Mesendoderm (in vitro differentiated cells): ENCODE data around the gene CD68.

Source experiments
- DNase-seq: peaks from one replicate; pipeline ENCODE4 v3.0.0; 2013
- H2AK5ac ChIP-seq: 2 replicates; pipeline ENCODE4 v1.6.1; 2013; ENCODE audit warnings: low read length, inconsistent platforms
- H2BK120ac ChIP-seq: 2 replicates; pipeline ENCODE4 v1.6.1; 2013; ENCODE audit warnings: low read depth, mild to moderate bottlenecking, low read length, moderate library complexity, mixed read lengths
- H2BK15ac ChIP-seq: replicated peaks from 2 replicates; pipeline ENCODE4 v1.6.1; 2013; ENCODE audit warnings: low read depth, mild to moderate bottlenecking, moderate library complexity
- H2BK5ac ChIP-seq: 2 replicates; pipeline ENCODE4 v1.6.1; 2013; ENCODE audit warnings: low read length, inconsistent platforms
- H3K18ac ChIP-seq: 2 replicates; pipeline ENCODE4 v1.6.1; 2013; ENCODE audit warnings: mild to moderate bottlenecking, low read length, mixed read lengths
- H3K23ac ChIP-seq: one replicate; pipeline ENCODE4 v1.6.1; 2013; ENCODE audit warnings: low read length
- H3K27ac ChIP-seq: 2 replicates; pipeline ENCODE4 v1.5.1; 2013; ENCODE audit warnings: low read depth, mild to moderate bottlenecking, inconsistent platforms, low read length, moderate library complexity
- H3K27me3 ChIP-seq: 2 replicates; pipeline ENCODE4 v1.6.1; 2013; ENCODE audit warnings: low read length, control low read depth, mild to moderate bottlenecking, inconsistent platforms; ENCODE audit not compliant: insufficient read depth, poor library complexity
- H3K36me3 ChIP-seq: 2 replicates; pipeline ENCODE4 v1.6.1; 2013; ENCODE audit warnings: low read length, inconsistent platforms; ENCODE audit not compliant: control insufficient read depth, insufficient read depth
- H3K4ac ChIP-seq: one replicate; pipeline ENCODE4 v1.6.1; 2013; ENCODE audit warnings: low read depth, mild to moderate bottlenecking, low read length, moderate library complexity
- H3K4me1 ChIP-seq: 2 replicates; pipeline ENCODE4 v1.6.1; 2013; ENCODE audit warnings: low read depth, low read length, inconsistent platforms; ENCODE audit not compliant: control insufficient read depth
- H3K4me2 ChIP-seq: 2 replicates; pipeline ENCODE4 v1.6.1; 2013; ENCODE audit warnings: low read length
- H3K4me3 ChIP-seq: 2 replicates; pipeline ENCODE4 v1.5.1; 2013; ENCODE audit warnings: mild to moderate bottlenecking, low read length
- H3K56ac ChIP-seq: one replicate; pipeline ENCODE4 v1.6.1; 2013; ENCODE audit warnings: low read length
- H3K79me1 ChIP-seq: 2 replicates; pipeline ENCODE4 v1.6.1; 2013; ENCODE audit warnings: low read length, inconsistent platforms
- H3K79me2 ChIP-seq: 2 replicates; pipeline ENCODE4 v1.6.1; 2013; ENCODE audit warnings: mild to moderate bottlenecking, low read length; ENCODE audit not compliant: control insufficient read depth, insufficient read depth
- H3K9ac ChIP-seq: 2 replicates; pipeline ENCODE4 v1.6.1; 2013; ENCODE audit warnings: low read length, inconsistent platforms
- H4K5ac ChIP-seq: one replicate; pipeline ENCODE4 v1.6.1; 2013; ENCODE audit warnings: low read length
- H4K8ac ChIP-seq: one replicate; pipeline ENCODE4 v1.6.1; 2013; ENCODE audit warnings: low read depth, mild to moderate bottlenecking, control low read depth, low read length, moderate library complexity
- WGBS: extraction: QIAGEN DNeasy Blood & Tissue Kit; methylation state at CpG from one replicate; pipeline ENCODE4 v1.1.7; 2013; ENCODE audit warnings: low lambda C conversion rate, missing lambda C conversion rate; ENCODE audit not compliant: insufficient coverage; ENCODE audit errors: extremely low coverage; 5-methylcytosine and 5-hydroxymethylcytosine counted together

The CD68 gene

DNA sequence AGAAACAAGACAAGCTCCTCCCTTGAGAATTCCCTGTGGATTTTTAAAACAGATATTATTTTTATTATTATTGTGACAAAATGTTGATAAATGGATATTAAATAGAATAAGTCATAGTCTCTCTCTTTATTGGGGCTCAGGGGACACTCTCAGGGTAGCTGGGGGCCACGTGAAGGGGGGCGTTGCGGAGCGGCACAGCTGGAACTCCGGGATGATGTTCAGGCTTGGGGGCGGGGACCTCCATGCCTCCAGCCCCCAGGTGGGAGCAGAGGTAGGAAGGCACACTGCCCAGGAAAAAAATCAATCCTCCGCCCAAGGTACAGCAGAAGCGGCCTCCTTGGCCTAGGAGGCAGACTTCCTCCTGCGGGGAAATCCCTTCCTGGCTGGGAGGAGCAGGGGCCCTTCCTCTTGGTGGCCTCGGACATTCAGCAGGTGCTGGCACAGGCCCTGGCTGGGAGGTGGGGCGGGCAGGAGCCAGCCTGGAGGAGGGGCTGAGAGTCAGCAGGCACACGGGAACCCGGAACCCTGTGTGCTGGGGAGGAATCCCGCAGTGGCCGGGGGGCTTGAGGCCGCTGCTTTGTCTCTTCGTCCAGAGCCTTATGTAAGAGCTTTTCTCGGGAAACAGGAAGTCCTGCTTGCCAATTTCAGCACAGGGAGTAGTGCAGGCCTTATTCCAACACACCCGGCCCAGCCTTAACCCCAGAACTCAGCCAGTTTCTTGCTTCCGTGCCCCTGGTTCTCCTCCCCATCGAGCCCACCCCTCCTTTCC, 21.5 kb upstream of the CD68 start:
- Histone ChIP-seq H3K27me3 (no peaks in the 10 kb centered on the region), H3K36me3 (no peaks in the 10 kb centered on the region), H3K79me1 (peaks cover 6% of the 10 kb centered on the region), H3K79me2 (peaks cover 8% of the 10 kb centered on the region), H3K4me3 (no peak overlapping the region), H3K27ac (no peak overlapping the region), H4K8ac (no peak overlapping the region), H2BK15ac (no peak overlapping the region), H3K23ac (no peak overlapping the region), H2BK5ac (no peak overlapping the region), H3K18ac (no peak overlapping the region), H3K4ac (no peak overlapping the region), H2AK5ac (no peak overlapping the region), H3K4me1 (peaks cover 7% of the 10 kb centered on the region), H3K56ac (peak overlapping the region; percentile 73), H3K4me2 (no peak overlapping the region), H2BK120ac (no peak overlapping the region), H4K5ac (no peak overlapping the region), H3K9ac (peak overlapping the region; percentile 25)
- peak; percentile 74 for DNase-seq
- no CpG with 5 or more reads among the region's 21 CpGs for WGBS

DNA sequence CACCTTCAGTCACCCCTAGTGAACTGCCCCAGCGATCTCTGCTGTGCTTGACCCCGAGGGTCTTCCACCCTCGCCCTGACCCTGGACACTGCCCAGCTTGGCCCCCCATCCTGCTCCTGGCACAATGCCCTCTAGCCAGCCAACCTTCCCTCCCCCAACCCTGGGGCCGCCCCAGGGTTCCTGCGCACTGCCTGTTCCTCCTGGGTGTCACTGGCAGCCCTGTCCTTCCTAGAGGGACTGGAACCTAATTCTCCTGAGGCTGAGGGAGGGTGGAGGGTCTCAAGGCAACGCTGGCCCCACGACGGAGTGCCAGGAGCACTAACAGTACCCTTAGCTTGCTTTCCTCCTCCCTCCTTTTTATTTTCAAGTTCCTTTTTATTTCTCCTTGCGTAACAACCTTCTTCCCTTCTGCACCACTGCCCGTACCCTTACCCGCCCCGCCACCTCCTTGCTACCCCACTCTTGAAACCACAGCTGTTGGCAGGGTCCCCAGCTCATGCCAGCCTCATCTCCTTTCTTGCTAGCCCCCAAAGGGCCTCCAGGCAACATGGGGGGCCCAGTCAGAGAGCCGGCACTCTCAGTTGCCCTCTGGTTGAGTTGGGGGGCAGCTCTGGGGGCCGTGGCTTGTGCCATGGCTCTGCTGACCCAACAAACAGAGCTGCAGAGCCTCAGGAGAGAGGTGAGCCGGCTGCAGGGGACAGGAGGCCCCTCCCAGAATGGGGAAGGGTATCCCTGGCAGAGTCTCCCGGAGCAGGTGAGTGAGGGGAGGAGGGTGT, 20.7 kb upstream of the CD68 start, which contains the start of gene TNFSF13:
TSS of gene TNFSF13 (plus strand) at position 207 of the 776 bp plus-strand sequence. CDS start at position 497, 290 bp downstream.
- H3K4ac ChIP-seq: no peak within 1 kb of the TSS
- H3K27ac ChIP-seq: no peak within 1 kb of the TSS
- H3K18ac ChIP-seq: no peak within 1 kb of the TSS
- H3K36me3 ChIP-seq: no peaks in the 10 kb centered on the region
- WGBS: no CpG with 5 or more reads among the region's 16 CpGs
- H2AK5ac ChIP-seq: no peak within 1 kb of the TSS
- no peak for DNase-seq
- H3K79me1 ChIP-seq: peaks cover 7% of the 10 kb centered on the region
- no peak within 1 kb of the TSS for H3K4me3 ChIP-seq
- H2BK120ac ChIP-seq: no peak within 1 kb of the TSS
- H3K4me1 ChIP-seq: peaks cover 7% of the 10 kb centered on the region
- H3K56ac ChIP-seq: peak within 1 kb of the TSS; percentile 73
- H4K5ac ChIP-seq: no peak within 1 kb of the TSS
- no peak within 1 kb of the TSS for H4K8ac ChIP-seq
- no peak within 1 kb of the TSS for H2BK5ac ChIP-seq
- H3K9ac ChIP-seq: peak within 1 kb of the TSS; percentile 25
- peaks cover 14% of the 10 kb centered on the region for H3K79me2 ChIP-seq
- no peak within 1 kb of the TSS for H2BK15ac ChIP-seq
- H3K27me3 ChIP-seq: no peaks in the 10 kb centered on the region
- H3K4me2 ChIP-seq: no peak within 1 kb of the TSS
- no peak within 1 kb of the TSS for H3K23ac ChIP-seq

DNA sequence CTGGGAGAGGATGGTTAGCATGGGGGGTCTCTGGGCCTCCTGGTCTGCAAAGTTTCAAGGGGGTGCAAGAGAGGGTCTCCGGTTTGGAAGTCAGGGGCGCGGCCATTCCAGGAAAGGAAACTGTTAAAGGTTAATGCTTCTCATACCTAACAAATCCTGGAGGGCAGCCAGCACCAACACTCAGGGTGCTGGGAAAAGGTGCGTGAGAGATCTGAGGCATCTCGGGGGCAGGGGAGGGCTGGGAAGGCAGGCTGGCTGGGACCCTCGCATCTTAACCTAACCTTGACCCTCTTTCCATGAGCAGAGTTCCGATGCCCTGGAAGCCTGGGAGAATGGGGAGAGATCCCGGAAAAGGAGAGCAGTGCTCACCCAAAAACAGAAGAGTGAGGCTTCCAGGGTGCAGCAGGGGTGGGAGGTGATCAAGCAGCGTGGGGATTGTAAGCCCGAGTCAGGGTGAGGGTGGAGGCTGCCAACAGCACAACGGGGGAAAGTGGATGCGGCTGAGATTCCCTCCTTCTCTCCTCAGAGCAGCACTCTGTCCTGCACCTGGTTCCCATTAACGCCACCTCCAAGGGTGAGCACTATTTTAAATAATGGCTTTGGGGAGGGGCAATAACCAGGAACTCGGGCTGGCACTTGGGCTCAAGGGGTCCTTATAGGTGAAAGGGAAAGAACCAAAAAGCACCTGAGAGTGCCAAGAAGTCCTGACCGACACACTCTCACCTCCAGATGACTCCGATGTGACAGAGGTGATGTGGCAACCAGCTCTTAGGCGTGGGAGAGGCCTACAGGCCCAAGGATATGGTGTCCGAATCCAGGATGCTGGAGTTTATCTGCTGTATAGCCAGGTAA, 19.9 kb upstream of the CD68 start:
- no peaks in the 10 kb centered on the region for H3K27me3 ChIP-seq
- H2BK120ac ChIP-seq: no peak overlapping the region
- no peak overlapping the region for H3K4me3 ChIP-seq
- no peak overlapping the region for H3K27ac ChIP-seq
- H3K9ac ChIP-seq: peak overlapping the region; percentile 20
- H3K4ac ChIP-seq: no peak overlapping the region
- H2AK5ac ChIP-seq: no peak overlapping the region
- no peak overlapping the region for H3K4me2 ChIP-seq
- peaks cover 7% of the 10 kb centered on the region for H3K4me1 ChIP-seq
- H3K36me3 ChIP-seq: peaks cover 3% of the 10 kb centered on the region
- H3K18ac ChIP-seq: no peak overlapping the region
- H2BK5ac ChIP-seq: no peak overlapping the region
- H4K8ac ChIP-seq: no peak overlapping the region
- no peak for DNase-seq
- peaks cover 20% of the 10 kb centered on the region for H3K79me2 ChIP-seq
- H3K56ac ChIP-seq: peak overlapping the region; percentile 19
- peaks cover 14% of the 10 kb centered on the region for H3K79me1 ChIP-seq
- no peak overlapping the region for H4K5ac ChIP-seq
- H2BK15ac ChIP-seq: no peak overlapping the region
- no peak overlapping the region for H3K23ac ChIP-seq
- no CpG with 5 or more reads among the region's 18 CpGs for WGBS

DNA sequence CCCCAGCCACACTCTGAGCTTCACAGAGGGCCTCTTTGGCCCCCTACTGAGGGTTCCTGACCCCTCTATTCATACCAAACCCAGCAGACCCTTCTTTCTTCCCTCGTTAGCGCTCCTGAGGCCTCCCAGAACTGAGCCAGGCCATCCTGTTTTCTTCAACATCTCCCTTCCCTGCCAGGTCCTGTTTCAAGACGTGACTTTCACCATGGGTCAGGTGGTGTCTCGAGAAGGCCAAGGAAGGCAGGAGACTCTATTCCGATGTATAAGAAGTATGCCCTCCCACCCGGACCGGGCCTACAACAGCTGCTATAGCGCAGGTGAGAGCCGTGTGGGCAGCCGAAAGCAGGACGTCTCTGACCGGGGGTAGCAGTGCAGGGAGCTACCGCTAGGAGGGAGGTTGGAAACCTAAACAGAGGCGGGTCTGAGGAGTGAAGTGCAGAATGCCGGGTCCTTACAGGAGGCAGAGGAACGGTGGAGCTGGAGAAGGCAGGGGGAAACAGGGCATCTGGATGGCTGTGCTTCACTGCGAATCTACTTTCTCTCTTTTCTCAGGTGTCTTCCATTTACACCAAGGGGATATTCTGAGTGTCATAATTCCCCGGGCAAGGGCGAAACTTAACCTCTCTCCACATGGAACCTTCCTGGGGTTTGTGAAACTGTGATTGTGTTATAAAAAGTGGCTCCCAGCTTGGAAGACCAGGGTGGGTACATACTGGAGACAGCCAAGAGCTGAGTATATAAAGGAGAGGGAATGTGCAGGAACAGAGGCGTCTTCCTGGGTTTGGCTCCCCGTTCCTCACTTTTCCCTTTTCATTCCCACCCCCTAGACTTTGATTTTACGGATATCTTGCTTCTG, 19.0 kb upstream of the CD68 start:
- peak overlapping the region; percentile 27 for H2BK5ac ChIP-seq
- peak; percentile 91 for DNase-seq
- H4K8ac ChIP-seq: no peak overlapping the region
- no peaks in the 10 kb centered on the region for H3K27me3 ChIP-seq
- H3K27ac ChIP-seq: peak overlapping the region; percentile 29
- H3K23ac ChIP-seq: no peak overlapping the region
- H2BK15ac ChIP-seq: no peak overlapping the region
- no peak overlapping the region for H2AK5ac ChIP-seq
- H3K56ac ChIP-seq: peak overlapping the region; percentile 85
- H3K18ac ChIP-seq: peak overlapping the region; percentile 62
- H3K4ac ChIP-seq: no peak overlapping the region
- H2BK120ac ChIP-seq: no peak overlapping the region
- peaks cover 10% of the 10 kb centered on the region for H3K36me3 ChIP-seq
- peaks cover 21% of the 10 kb centered on the region for H3K79me1 ChIP-seq
- no peak overlapping the region for H4K5ac ChIP-seq
- H3K4me1 ChIP-seq: peaks cover 7% of the 10 kb centered on the region
- WGBS: no CpG with 5 or more reads among the region's 22 CpGs
- H3K9ac ChIP-seq: peak overlapping the region; percentile 75
- H3K4me3 ChIP-seq: no peak overlapping the region
- peak overlapping the region; percentile 81 for H3K4me2 ChIP-seq
- peaks cover 27% of the 10 kb centered on the region for H3K79me2 ChIP-seq

DNA sequence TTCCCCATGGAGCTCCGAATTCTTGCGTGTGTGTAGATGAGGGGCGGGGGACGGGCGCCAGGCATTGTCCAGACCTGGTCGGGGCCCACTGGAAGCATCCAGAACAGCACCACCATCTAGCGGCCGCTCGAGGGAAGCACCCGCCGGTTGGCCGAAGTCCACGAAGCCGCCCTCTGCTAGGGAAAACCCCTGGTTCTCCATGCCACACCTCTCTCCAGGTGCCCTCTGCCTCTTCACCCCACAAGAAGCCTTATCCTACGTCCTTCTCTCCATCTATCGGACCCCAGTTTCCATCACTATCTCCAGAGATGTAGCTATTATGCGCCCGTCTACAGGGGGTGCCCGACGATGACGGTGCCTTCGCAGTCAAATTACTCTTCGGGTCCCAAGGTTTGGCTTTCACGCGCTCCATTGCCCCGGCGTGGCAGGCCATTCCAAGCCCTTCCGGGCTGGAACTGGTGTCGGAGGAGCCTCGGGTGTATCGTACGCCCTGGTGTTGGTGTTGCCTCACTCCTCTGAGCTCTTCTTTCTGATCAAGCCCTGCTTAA, 18.3 kb upstream of the CD68 start:
- H3K4me2 ChIP-seq: peak overlapping the region; percentile 100
- no peak overlapping the region for H4K5ac ChIP-seq
- H3K23ac ChIP-seq: no peak overlapping the region
- H3K4me3 ChIP-seq: peak overlapping the region; percentile 63
- H3K79me2 ChIP-seq: peaks cover 30% of the 10 kb centered on the region
- H3K9ac ChIP-seq: peak overlapping the region; percentile 94
- no peaks in the 10 kb centered on the region for H3K27me3 ChIP-seq
- no peak overlapping the region for H2AK5ac ChIP-seq
- H3K27ac ChIP-seq: peak overlapping the region; percentile 81
- H3K79me1 ChIP-seq: peaks cover 23% of the 10 kb centered on the region
- DNase-seq: peak; percentile 91
- peaks cover 7% of the 10 kb centered on the region for H3K4me1 ChIP-seq
- no peak overlapping the region for H2BK120ac ChIP-seq
- H3K36me3 ChIP-seq: peaks cover 15% of the 10 kb centered on the region
- peak overlapping the region; percentile 96 for H3K56ac ChIP-seq
- H2BK5ac ChIP-seq: no peak overlapping the region
- peak overlapping the region; percentile 86 for H3K4ac ChIP-seq
- no CpG with 5 or more reads among the region's 32 CpGs for WGBS
- no peak overlapping the region for H2BK15ac ChIP-seq
- H4K8ac ChIP-seq: no peak overlapping the region
- H3K18ac ChIP-seq: no peak overlapping the region
